ENCODE measurements around the gene FOSL1. TPM values are rescaled to one million over a fixed set of nuclear protein-coding genes. Genes with fewer than 3 reads are reported as not detected.

FOSL1 gene
- total RNA-seq, 1 experiment from 2014 or later, result 97.5 TPM

GRCh38 chr11:65931773-65932557, 31.8 kb upstream of the FOSL1 start:
- peaks cover 3% of the 10 kb centered on the region; the same call in 1 of the 2 replicates for H3K36me3 ChIP-seq
- H3K27ac ChIP-seq, result no peak overlapping the region
- no peak overlapping the region for H3K4me3 ChIP-seq
- H3K4me1 ChIP-seq (replicated peaks), result peaks cover 3% of the 10 kb centered on the region; the same call in 1 of the 2 replicates
- peaks cover 3% of the 10 kb centered on the region for H3K27me3 ChIP-seq (replicated peaks)
- H3K9me3 ChIP-seq (replicated peaks), result no peaks in the 10 kb centered on the region
- DNase-seq (ENCODE audit: low read depth in 1 of 2, low spot score in 2 of 2), result peak in 1 of 2 experiments; percentile 57

GRCh38 chr11:65928667-65929066, 28.5 kb upstream of the FOSL1 start:
- peaks cover 16% of the 10 kb centered on the region for H3K36me3 ChIP-seq
- no peaks in the 10 kb centered on the region for H3K27me3 ChIP-seq (replicated peaks)
- H3K4me3 ChIP-seq, result no peak overlapping the region
- H3K27ac ChIP-seq, result no peak overlapping the region
- peaks cover 3% of the 10 kb centered on the region; the same call in 1 of the 2 replicates for H3K4me1 ChIP-seq (replicated peaks)
- DNase-seq (ENCODE audit: low read depth in 1 of 2, low spot score in 2 of 2), result no peak
- H3K9me3 ChIP-seq (replicated peaks), result no peaks in the 10 kb centered on the region

DNA sequence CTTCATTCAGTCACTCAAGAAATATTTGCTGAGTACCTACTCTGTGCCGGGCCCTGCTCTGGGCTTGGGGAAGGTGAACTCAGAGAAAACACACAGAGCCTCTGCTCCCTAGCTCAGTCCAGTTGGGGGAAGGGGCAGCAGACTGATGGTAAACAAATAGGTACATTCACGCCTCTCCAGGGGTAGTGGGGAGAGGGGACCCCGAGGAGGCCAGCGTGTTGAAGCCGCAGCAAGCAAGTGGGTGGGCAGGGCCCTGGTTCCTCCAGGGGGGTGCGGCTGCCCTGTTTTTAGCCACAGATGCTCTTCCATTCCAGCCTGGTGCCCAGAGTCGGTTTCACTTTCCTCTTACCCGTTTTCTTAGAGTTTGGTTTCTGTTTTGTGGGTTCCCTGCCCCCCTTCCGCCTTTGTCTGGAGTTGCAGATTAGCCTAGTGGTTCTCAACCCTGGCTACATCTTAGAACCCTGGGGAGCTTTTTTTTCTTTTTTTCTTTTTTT, 27.8 kb upstream of the FOSL1 start:
- no peaks in the 10 kb centered on the region for H3K9me3 ChIP-seq (replicated peaks)
- H3K4me3 ChIP-seq, result no peak overlapping the region
- no peak overlapping the region for H3K27ac ChIP-seq
- H3K36me3 ChIP-seq, result peaks cover 23% of the 10 kb centered on the region
- no peak for DNase-seq (ENCODE audit: low read depth in 1 of 2, low spot score in 2 of 2)
- H3K27me3 ChIP-seq (replicated peaks), result no peaks in the 10 kb centered on the region
- H3K4me1 ChIP-seq (replicated peaks), result peaks cover 3% of the 10 kb centered on the region; the same call in 1 of the 2 replicates

GRCh38 chr11:65925397-65925796, 25.2 kb upstream of the FOSL1 start:
- Histone ChIP-seq H3K4me1 (replicated peaks) (peaks cover 8% of the 10 kb centered on the region), H3K4me3 (no peak overlapping the region), H3K27me3 (replicated peaks) (no peaks in the 10 kb centered on the region), H3K9me3 (replicated peaks) (no peaks in the 10 kb centered on the region), H3K36me3 (peaks cover 49% of the 10 kb centered on the region), H3K27ac (no peak overlapping the region)
- no peak for DNase-seq (ENCODE audit: low read depth in 1 of 2, low spot score in 2 of 2)

GRCh38 chr11:65922565-65922964, 22.4 kb upstream of the FOSL1 start:
- Histone ChIP-seq H3K4me3 (no peak overlapping the region), H3K27ac (no peak overlapping the region), H3K36me3 (peaks cover 72% of the 10 kb centered on the region), H3K4me1 (replicated peaks) (peaks cover 23% of the 10 kb centered on the region), H3K9me3 (replicated peaks) (peaks cover 5% of the 10 kb centered on the region; the same call in 1 of the 2 replicates), H3K27me3 (replicated peaks) (no peaks in the 10 kb centered on the region)
- no peak for DNase-seq (ENCODE audit: low read depth in 1 of 2, low spot score in 2 of 2)

GRCh38 chr11:65921876-65922275, 21.7 kb upstream of the FOSL1 start:
- H3K4me1 ChIP-seq (replicated peaks), result peaks cover 30% of the 10 kb centered on the region
- H3K9me3 ChIP-seq (replicated peaks), result peaks cover 5% of the 10 kb centered on the region; the same call in 1 of the 2 replicates
- no peak overlapping the region for H3K4me3 ChIP-seq
- H3K36me3 ChIP-seq, result peaks cover 76% of the 10 kb centered on the region
- DNase-seq (ENCODE audit: low read depth in 1 of 2, low spot score in 2 of 2), result no peak
- H3K27me3 ChIP-seq (replicated peaks), result no peaks in the 10 kb centered on the region
- H3K27ac ChIP-seq, result no peak overlapping the region

GRCh38 chr11:65921033-65921555, 20.9 kb upstream of the FOSL1 start:
- DNase-seq (ENCODE audit: low read depth in 1 of 2, low spot score in 2 of 2), result no peak
- H3K27ac ChIP-seq, result no peak overlapping the region
- H3K36me3 ChIP-seq, result peaks cover 82% of the 10 kb centered on the region
- H3K27me3 ChIP-seq (replicated peaks), result no peaks in the 10 kb centered on the region
- H3K9me3 ChIP-seq (replicated peaks), result peaks cover 5% of the 10 kb centered on the region; the same call in 1 of the 2 replicates
- peaks cover 38% of the 10 kb centered on the region for H3K4me1 ChIP-seq (replicated peaks)
- H3K4me3 ChIP-seq, result no peak overlapping the region

GRCh38 chr11:65920372-65920802, 20.2 kb upstream of the FOSL1 start:
- Histone ChIP-seq H3K27ac (no peak overlapping the region), H3K27me3 (replicated peaks) (no peaks in the 10 kb centered on the region), H3K4me1 (replicated peaks) (peaks cover 45% of the 10 kb centered on the region), H3K9me3 (replicated peaks) (peaks cover 5% of the 10 kb centered on the region; the same call in 1 of the 2 replicates), H3K36me3 (peaks cover 82% of the 10 kb centered on the region), H3K4me3 (peak overlapping the region; percentile 94)
- DNase-seq (ENCODE audit: low read depth in 1 of 2, low spot score in 2 of 2), result no peak

- Histone ChIP-seq H3K27me3 (replicated peaks) (no peaks in the 10 kb centered on the region), H3K36me3 (peaks cover 82% of the 10 kb centered on the region), H3K27ac (peak overlapping the region; percentile 49), H3K4me3 (peak overlapping the region; percentile 94), H3K9me3 (replicated peaks) (peaks cover 5% of the 10 kb centered on the region; the same call in 1 of the 2 replicates), H3K4me1 (replicated peaks) (peaks cover 51% of the 10 kb centered on the region)
- DNase-seq (ENCODE audit: low read depth in 1 of 2, low spot score in 2 of 2), result peak; percentile 44 to 76
Observed at GRCh38 chr11:65919573-65920371, 19.6 kb upstream of the FOSL1 start.

DNA sequence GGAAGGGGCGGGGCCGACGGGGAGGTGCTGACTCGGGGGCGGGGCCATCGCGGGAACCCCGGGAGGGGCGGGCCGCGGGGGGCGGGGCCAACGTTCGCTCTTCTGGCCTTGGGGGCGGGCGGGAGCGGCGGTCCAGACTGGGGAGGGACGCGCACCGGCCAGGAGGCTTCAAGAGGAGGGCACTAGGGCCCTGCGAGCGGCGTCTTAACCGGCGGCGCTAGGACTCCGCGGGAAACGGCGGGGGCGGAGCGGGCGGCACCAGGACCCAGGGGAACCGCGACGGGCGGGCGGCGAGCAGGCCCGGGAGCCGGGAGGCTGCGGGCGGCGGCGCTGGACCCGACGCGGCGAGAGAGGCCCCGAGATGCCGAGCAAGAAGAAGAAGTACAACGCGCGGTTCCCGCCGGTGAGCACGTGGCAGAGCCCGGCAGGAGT, 19.0 kb upstream of the FOSL1 start, which contains the start of gene DRAP1:
DRAP1 (plus strand) TSS at position 286 of the 432 bp plus-strand sequence; CDS start at position 362, 76 bp downstream.
- H3K4me3 ChIP-seq, result peak within 1 kb of the TSS; percentile 94
- H3K4me1 ChIP-seq (replicated peaks), result peaks cover 57% of the 10 kb centered on the region
- peaks cover 79% of the 10 kb centered on the region for H3K36me3 ChIP-seq
- DNase-seq (ENCODE audit: low read depth in 1 of 2, low spot score in 2 of 2), result peak; percentile 98 to 100
- H3K27me3 ChIP-seq (replicated peaks), result no peaks in the 10 kb centered on the region
- peaks cover 5% of the 10 kb centered on the region; the same call in 1 of the 2 replicates for H3K9me3 ChIP-seq (replicated peaks)
- H3K27ac ChIP-seq, result peak within 1 kb of the TSS; percentile 93

DNA sequence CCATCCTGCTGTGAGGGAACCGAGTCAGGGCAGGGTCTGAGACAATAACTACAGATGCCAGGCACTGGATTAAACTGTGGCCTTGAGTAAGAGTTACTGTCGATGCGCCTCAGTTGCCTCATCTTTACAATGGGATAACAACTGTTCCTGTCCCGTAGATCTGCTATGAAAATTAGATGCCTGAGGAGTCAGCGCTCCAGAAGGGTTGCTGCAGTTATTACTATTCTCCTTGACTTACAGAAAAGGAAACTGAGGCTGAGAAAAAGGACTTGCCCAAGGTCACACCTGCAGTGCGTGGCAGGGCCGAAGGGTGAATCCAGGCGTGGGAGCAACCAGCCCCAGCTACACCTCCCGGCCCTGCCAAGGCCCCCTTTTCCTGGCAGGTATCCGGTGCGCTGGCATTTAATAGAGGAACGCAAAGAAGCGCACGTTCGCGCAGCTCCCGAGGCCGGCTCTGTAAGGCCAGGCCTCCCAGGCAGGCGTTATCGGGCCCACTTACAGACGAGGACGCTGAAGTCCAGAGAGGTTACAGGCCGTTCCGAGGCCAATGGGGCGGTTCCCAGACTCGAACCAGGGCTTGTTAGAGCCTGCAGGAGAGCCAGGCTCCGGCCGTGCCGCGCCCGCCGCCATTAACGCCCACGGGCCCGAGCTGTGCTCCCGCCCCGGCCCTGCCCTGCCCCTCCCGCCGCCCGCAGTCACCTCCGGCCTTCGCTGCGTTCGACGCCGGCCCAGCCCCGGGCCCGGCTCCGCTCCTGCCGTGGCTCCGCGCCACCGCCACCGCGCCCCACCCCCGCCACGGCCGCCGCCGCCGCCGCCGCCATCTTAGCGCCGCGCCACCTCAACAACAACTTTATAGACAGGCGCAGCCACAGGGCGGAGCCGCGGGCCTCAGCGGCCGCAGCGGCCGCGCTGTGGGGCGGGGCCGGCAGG, 18.3 kb upstream of the FOSL1 start, which contains the start of gene C11orf68:
C11orf68 (minus strand) TSS at position 852 of the 930 bp plus-strand sequence; CDS start at position 821, 31 bp downstream.
- Histone ChIP-seq H3K27me3 (replicated peaks) (no peaks in the 10 kb centered on the region), H3K27ac (peak within 1 kb of the TSS; percentile 93), H3K4me3 (peak within 1 kb of the TSS; percentile 94), H3K36me3 (peaks cover 74% of the 10 kb centered on the region), H3K4me1 (replicated peaks) (peaks cover 64% of the 10 kb centered on the region), H3K9me3 (replicated peaks) (peaks cover 5% of the 10 kb centered on the region; the same call in 1 of the 2 replicates)
- DNase-seq (ENCODE audit: low read depth in 1 of 2, low spot score in 2 of 2), result peak in 1 of 2 experiments; percentile 64

DNA sequence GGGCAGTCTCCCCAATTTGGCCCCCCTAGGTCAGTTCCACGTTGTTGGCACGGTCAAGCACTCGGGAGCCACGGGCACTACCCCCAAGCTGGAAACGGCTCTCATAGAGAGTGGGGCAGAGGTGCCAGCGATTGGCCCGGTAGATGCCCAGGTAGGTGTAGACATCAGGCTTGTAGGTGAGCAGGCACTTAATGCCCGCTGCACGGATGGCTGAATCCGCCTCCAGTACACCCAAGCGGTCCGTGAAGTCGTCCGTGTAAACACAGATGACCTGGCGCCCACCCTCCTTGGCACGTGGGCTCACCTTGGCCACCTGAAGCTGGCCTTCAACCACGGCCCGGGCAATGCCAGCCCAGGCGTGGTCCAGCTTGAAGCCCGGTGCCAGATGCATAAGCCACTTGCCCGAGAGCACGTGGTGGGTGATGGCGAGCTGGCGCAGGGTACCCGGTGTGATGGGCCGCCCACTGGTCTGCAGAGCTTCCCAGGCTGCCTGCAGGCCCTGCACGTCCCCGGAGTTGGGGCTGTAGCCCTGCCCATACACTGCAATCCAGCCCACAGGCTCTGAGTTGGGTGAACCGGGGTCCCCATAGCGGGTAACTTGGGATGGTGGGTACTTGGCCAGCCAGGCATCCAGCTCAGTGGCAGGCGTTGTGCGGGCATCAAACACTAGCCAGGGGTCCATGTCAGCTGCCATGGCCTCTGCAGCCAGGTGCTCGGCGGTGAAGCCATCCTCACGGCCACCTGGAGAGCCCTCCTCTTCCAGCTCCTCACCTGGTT, 17.4 kb upstream of the FOSL1 start:
- H3K4me3 ChIP-seq, result peak overlapping the region; percentile 94
- DNase-seq (ENCODE audit: low read depth in 1 of 2, low spot score in 2 of 2), result no peak
- peak overlapping the region; percentile 93 for H3K27ac ChIP-seq
- H3K27me3 ChIP-seq (replicated peaks), result no peaks in the 10 kb centered on the region
- H3K4me1 ChIP-seq (replicated peaks), result peaks cover 72% of the 10 kb centered on the region
- H3K9me3 ChIP-seq (replicated peaks), result peaks cover 5% of the 10 kb centered on the region; the same call in 1 of the 2 replicates
- H3K36me3 ChIP-seq, result peaks cover 66% of the 10 kb centered on the region

Data from SJSA1 (cell line).